Stimulated activated CD8-positive, alpha-beta memory T cell treated with anti-CD3 and anti-CD28 coated beads, Interleukin-15, amount 100 ng/mL, for 48 hours (primary cell): ENCODE data around the gene DCLK3.

Experiments
- DNase-seq, 2 donors: peaks; one replicate each; pipeline ENCODE4 v3.0.0-alpha.2; 2020; ENCODE audit warnings: low read depth in 2 of 2

Gene DCLK3

GRCh38 chr3:36677331-36678007 is 86.9 kb downstream of the DCLK3 start:
- DNase-seq, result no peak

- no peak for DNase-seq
Observed at GRCh38 chr3:36674816-36675215, 89.5 kb downstream of the DCLK3 start.

- DNase-seq, result no peak
Observed at GRCh38 chr3:36669764-36670163, 94.6 kb downstream of the DCLK3 start.

GRCh38 chr3:36666166-36666565 is 98.2 kb downstream of the DCLK3 start:
- DNase-seq, result no peak

- no peak for DNase-seq
Observed at GRCh38 chr3:36663666-36664291, 100.6 kb downstream of the DCLK3 start.

- DNase-seq, result no peak
Observed at GRCh38 chr3:36662626-36663025, 101.7 kb downstream of the DCLK3 start.
